ENCODE results near the gene SLC8A3. TPM values are rescaled to one million over a fixed set of nuclear protein-coding genes. Genes with fewer than 3 reads are reported as not detected.

SLC8A3 gene
- total and polyA plus RNA-seq, 2 of the 13 experiments (the other 11 are each of a cell fraction or from before 2014, with no cell fraction given), result 0.01 to 0.02 TPM

DNA sequence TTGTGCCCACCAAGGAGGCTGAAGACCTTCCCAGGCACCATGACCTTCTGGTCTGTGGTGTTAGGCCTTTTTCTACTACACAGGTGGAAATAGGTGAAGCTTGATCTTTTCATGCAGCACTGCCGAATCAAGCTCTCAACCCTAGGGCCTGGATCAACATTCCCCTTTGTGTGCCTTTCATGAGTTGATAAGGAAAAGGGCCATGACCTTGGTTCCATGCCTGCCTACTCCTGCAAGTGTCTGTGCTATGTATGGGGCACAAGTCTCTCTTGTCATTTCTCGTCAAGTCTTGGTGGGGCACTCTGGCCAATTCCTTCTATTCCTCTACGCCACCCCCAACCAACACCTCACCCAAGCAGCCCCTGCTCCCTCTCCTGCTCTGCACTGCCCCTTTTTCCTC, 154.5 kb downstream of the SLC8A3 start:
- DNase-seq (ENCODE audit: low spot score), result no peak
- POLR2A ChIA-PET, result interaction anchor here (0.5 kb wide), 1 partner anchor 287 kb away, joined by 3 read pairs; no protein-coding TSS in a partner anchor
- Histone ChIP-seq H3K9me3 (ENCODE audit: low read length) (no peaks in the 10 kb centered on the region), H3K4me3 (replicated peaks in 1 of 3; ENCODE audit: insufficient read depth in 1 of 3, low read depth in 2 of 3, low read length in 3 of 3) (no peak overlapping the region), H3K36me3 (replicated peaks in 1 of 2; ENCODE audit: control insufficient read depth in 1 of 2, insufficient read depth in 2 of 2, low read length in 2 of 2) (peaks cover 2 to 9% of the 10 kb centered on the region in 2 experiments; a peak in 3 of 5 replicates), H4K20me1 (ENCODE audit: insufficient read depth, low read length) (no peaks in the 10 kb centered on the region), H2AFZ (ENCODE audit: low read length) (no peak overlapping the region), H3K9ac (ENCODE audit: insufficient read depth, low read depth, low read length) (no peak overlapping the region), H3K4me2 (ENCODE audit: low read depth, low read length) (no peak overlapping the region), H3K4me1 (ENCODE audit: insufficient read depth, low read length) (peaks cover 17% of the 10 kb centered on the region), H3K27me3 (ENCODE audit: control insufficient read depth in 1 of 2, insufficient read depth in 2 of 2, low read length in 2 of 2) (0 out of 5 replicates have a peak, but pooled peaks cover 0 to 1% of the 10 kb centered on the region in 2 experiments), H3K27ac (ENCODE audit: extremely low read length, insufficient read depth, low read length) (no peak overlapping the region), H3K79me2 (ENCODE audit: insufficient read depth, low read length) (no peaks in the 10 kb centered on the region)
- no TSS peak for BruUV-seq (replicated peaks)
- in situ Hi-C loops (cut with HindIII; ENCODE audit: extremely low pct_ligation_motif_present, low pct_unique_long_range_greater_than_20kb), result loop anchor here (5.0 kb wide), 1 partner anchor 307 kb away; no protein-coding TSS in a partner anchor
- TF ChIP-seq ZNF207 (IDR thresholded peaks at IDR 0.05; ENCODE audit: borderline replicate concordance) (no peak), ZNF7 (CRISPR knock-in tag; IDR thresholded peaks at IDR 0.05) (peak; percentile 54; the same call in 1 of the 2 replicates)
- ATAC-seq, result no peak
- CTCF ChIA-PET (ENCODE audit: low intra/inter-chr PET ratio, low total read pairs), result no interaction called here
- no peak for FAIRE-seq
- 84% methylated on average over 3 of the region's 3 CpGs for WGBS (ENCODE audit: low lambda C conversion rate)
- intact Hi-C loops (cut with micrococcal nuclease; ENCODE audit: unreplicated experiment), result no loop called here

DNA sequence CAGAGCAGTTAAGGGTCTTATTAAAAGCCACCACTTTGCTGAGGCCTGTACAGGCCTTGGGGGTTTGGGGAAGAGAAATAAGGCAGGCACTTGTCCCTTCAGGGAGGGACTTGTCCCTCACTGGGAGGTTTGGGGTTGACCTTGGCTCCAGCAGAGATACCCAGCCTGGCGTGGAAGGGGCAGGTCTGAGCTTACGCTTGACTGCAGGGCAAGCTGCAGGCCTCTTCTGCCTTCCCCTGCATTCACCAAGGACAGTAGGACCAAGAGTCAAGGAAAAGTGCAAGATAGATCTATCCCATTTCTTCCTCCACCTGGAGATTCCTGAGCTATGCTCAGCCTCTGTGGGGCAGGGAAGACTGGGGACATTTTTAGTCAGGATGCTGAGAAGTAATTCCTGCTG, 155.2 kb downstream of the SLC8A3 start:
- H3K4me1 ChIP-seq (ENCODE audit: insufficient read depth, low read length), result peaks cover 17% of the 10 kb centered on the region
- POLR2A ChIA-PET, result no interaction called here
- H3K4me2 ChIP-seq (ENCODE audit: low read depth, low read length), result no peak overlapping the region
- CTCF ChIA-PET (ENCODE audit: low intra/inter-chr PET ratio, low total read pairs), result no interaction called here
- no peak overlapping the region for H2AFZ ChIP-seq (ENCODE audit: low read length)
- DNase-seq (ENCODE audit: low spot score) (no peak), ATAC-seq (no peak), FAIRE-seq (no peak)
- H3K27ac ChIP-seq (ENCODE audit: extremely low read length, insufficient read depth, low read length), result no peak overlapping the region
- no TSS peak for BruUV-seq (replicated peaks)
- H3K9ac ChIP-seq (ENCODE audit: insufficient read depth, low read depth, low read length), result no peak overlapping the region
- no CpG with 5 or more reads among the region's 2 CpGs for WGBS (ENCODE audit: low lambda C conversion rate)
- no peaks in the 10 kb centered on the region for H3K27me3 ChIP-seq (ENCODE audit: control insufficient read depth in 1 of 2, insufficient read depth in 2 of 2, low read length in 2 of 2)
- peaks cover 3 to 13% of the 10 kb centered on the region in 2 experiments; a peak in 3 of 5 replicates for H3K36me3 ChIP-seq (replicated peaks in 1 of 2; ENCODE audit: control insufficient read depth in 1 of 2, insufficient read depth in 2 of 2, low read length in 2 of 2)
- H3K79me2 ChIP-seq (ENCODE audit: insufficient read depth, low read length), result no peaks in the 10 kb centered on the region
- intact Hi-C loops (cut with micrococcal nuclease; ENCODE audit: unreplicated experiment) (no loop called here), in situ Hi-C loops (cut with HindIII; ENCODE audit: extremely low pct_ligation_motif_present, low pct_unique_long_range_greater_than_20kb) (loop anchor here (5.0 kb wide), 1 partner anchor 306 kb away; no protein-coding TSS in a partner anchor)
- H4K20me1 ChIP-seq (ENCODE audit: insufficient read depth, low read length), result no peaks in the 10 kb centered on the region
- H3K4me3 ChIP-seq (replicated peaks in 1 of 3; ENCODE audit: insufficient read depth in 1 of 3, low read depth in 2 of 3, low read length in 3 of 3), result no peak overlapping the region
- H3K9me3 ChIP-seq (ENCODE audit: low read length), result no peaks in the 10 kb centered on the region
- TF ChIP-seq HOXA7 (CRISPR knock-in tag; IDR thresholded peaks at IDR 0.05), result no peak
- TF ChIP-seq JARID2 (CRISPR knock-in tag; IDR thresholded peaks at IDR 0.05; ENCODE audit: insufficient replicate concordance), result no peak
- TF ChIP-seq FOXA3 (CRISPR knock-in tag; IDR thresholded peaks at IDR 0.05), result no peak
- TF ChIP-seq GATAD1 (CRISPR knock-in tag; IDR thresholded peaks at IDR 0.05), result no peak
- TF ChIP-seq RARA (CRISPR knock-in tag; IDR thresholded peaks at IDR 0.05), result no peak
- no peak for TF ChIP-seq MAFG (CRISPR knock-in tag; IDR thresholded peaks at IDR 0.05)
- TF ChIP-seq, protein P1, sequence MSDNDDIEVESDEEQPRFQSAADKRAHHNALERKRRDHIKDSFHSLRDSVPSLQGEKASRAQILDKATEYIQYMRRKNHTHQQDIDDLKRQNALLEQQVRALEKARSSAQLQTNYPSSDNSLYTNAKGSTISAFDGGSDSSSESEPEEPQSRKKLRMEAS (IDR thresholded peaks at IDR 0.05), result no peak
- TF ChIP-seq, protein P2, sequence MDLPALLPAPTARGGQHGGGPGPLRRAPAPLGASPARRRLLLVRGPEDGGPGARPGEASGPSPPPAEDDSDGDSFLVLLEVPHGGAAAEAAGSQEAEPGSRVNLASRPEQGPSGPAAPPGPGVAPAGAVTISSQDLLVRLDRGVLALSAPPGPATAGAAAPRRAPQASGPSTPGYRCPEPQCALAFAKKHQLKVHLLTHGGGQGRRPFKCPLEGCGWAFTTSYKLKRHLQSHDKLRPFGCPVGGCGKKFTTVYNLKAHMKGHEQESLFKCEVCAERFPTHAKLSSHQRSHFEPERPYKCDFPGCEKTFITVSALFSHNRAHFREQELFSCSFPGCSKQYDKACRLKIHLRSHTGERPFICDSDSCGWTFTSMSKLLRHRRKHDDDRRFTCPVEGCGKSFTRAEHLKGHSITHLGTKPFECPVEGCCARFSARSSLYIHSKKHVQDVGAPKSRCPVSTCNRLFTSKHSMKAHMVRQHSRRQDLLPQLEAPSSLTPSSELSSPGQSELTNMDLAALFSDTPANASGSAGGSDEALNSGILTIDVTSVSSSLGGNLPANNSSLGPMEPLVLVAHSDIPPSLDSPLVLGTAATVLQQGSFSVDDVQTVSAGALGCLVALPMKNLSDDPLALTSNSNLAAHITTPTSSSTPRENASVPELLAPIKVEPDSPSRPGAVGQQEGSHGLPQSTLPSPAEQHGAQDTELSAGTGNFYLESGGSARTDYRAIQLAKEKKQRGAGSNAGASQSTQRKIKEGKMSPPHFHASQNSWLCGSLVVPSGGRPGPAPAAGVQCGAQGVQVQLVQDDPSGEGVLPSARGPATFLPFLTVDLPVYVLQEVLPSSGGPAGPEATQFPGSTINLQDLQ (CRISPR knock-in tag; IDR thresholded peaks at IDR 0.05), result no peak
- TF ChIP-seq HDAC2 (CRISPR knock-in tag; IDR thresholded peaks at IDR 0.05), result no peak
- no peak for TF ChIP-seq ZMAT3 (CRISPR knock-in tag; conservative IDR thresholded peaks at IDR 0.05)
- no peak for TF ChIP-seq NCOR1 (IDR thresholded peaks at IDR 0.05; ENCODE audit: borderline replicate concordance, low read length)
- TF ChIP-seq, protein P3, sequence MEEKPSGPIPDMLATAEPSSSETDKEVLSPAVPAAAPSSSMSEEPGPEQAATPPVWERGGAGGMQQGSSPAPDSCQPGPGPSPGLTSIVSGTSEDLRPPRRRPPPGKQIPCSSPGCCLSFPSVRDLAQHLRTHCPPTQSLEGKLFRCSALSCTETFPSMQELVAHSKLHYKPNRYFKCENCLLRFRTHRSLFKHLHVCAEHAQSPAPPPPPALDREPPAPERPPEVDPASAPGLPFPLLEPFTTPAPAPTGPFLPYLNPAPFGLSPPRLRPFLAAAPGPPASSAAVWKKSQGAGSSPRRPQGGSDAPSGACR (CRISPR knock-in tag; IDR thresholded peaks at IDR 0.05), result no peak
- TF ChIP-seq, protein P4, sequence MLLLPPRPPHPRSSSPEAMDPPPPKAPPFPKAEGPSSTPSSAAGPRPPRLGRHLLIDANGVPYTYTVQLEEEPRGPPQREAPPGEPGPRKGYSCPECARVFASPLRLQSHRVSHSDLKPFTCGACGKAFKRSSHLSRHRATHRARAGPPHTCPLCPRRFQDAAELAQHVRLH (CRISPR knock-in tag; IDR thresholded peaks at IDR 0.05; ENCODE audit: borderline replicate concordance, low read depth), result no peak
